ENCODE measurements around the gene CHRND.

- TF ChIP-seq POLR2A (IDR thresholded peaks at IDR 0.05), result no peak
- TF ChIP-seq CTCF (IDR thresholded peaks at IDR 0.05), result no peak
Observed at GRCh38 chr2:232525791-232526371, at the start of gene CHRND.
